ENCODE measurements around the gene SYT1. TPM values are rescaled to one million over a fixed set of nuclear protein-coding genes. Genes with fewer than 3 reads are reported as not detected.

Gene SYT1
- total and polyA plus RNA-seq, 2 of the 8 experiments (the other 6 are each of a cell fraction or from before 2014, with no cell fraction given) = 11.0 to 34.6 TPM

DNA sequence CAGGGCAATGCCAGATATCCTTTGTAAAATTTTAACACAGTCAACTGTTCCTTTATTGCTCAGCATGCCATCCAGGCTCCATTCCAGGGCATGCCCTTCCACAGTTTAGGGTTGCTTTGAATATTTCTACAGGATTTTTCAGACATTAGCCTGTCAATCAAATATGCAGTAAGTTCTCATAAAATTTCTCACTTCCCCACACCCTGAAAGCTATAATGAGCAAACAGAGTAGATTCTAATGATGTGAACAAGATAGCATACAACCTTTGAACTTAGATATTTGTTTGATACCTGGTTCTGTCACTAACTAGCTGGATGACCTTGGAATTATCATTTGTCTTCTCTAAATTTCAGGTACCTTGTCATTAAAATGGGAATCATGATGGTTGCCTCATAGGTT lies 251.2 kb downstream of the SYT1 start (continued):
- TF ChIP-seq CHD7 (IDR thresholded peaks at IDR 0.05; ENCODE audit: insufficient replicate concordance, low read length) = no peak
- TF ChIP-seq CHD2 (IDR thresholded peaks at IDR 0.05; ENCODE audit: low read length) = no peak
- TF ChIP-seq, protein P1, sequence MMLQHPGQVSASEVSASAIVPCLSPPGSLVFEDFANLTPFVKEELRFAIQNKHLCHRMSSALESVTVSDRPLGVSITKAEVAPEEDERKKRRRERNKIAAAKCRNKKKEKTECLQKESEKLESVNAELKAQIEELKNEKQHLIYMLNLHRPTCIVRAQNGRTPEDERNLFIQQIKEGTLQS (IDR thresholded peaks at IDR 0.05; ENCODE audit: insufficient read depth, low read depth, low read length) = no peak
- TF ChIP-seq ASH2L (IDR thresholded peaks at IDR 0.05; ENCODE audit: low read length) = no peak
- TF ChIP-seq RNF2 (IDR thresholded peaks at IDR 0.05; ENCODE audit: borderline replicate concordance, low read depth, low read length, missing control alignments, poor library complexity, severe bottlenecking) = no peak
- no peak for TF ChIP-seq SIX5 (IDR thresholded peaks at IDR 0.05; ENCODE audit: low read depth, low read length)
- TF ChIP-seq TAF7 (optimal IDR thresholded peaks at IDR 0.05; ENCODE audit: borderline replicate concordance, low read depth, low read length) = no peak
- no peak for TF ChIP-seq EGR1 (IDR thresholded peaks at IDR 0.05; ENCODE audit: borderline replicate concordance, low read depth, low read length)
- TF ChIP-seq POLR2AphosphoS5 (IDR thresholded peaks at IDR 0.05; ENCODE audit: low read depth, low read length) = no peak
- TF ChIP-seq CHD1 (IDR thresholded peaks at IDR 0.05; ENCODE audit: low read depth, low read length) = no peak
- no peak for TF ChIP-seq NANOG (IDR thresholded peaks at IDR 0.05; ENCODE audit: insufficient read depth, low read depth, low read length, poor library complexity, severe bottlenecking)
- no peak for TF ChIP-seq BCL11A (IDR thresholded peaks at IDR 0.05; ENCODE audit: low read depth in 2 of 2, low read length in 2 of 2)

All from H1 (cell line).